22Rv1 (cell line): Measurements from ENCODE around the gene MAP2K4.

Source experiments
- CTCF ChIP-seq: fragments of 450-650 bp; IDR thresholded peaks from 2 replicates; pipeline ENCODE4 v1.5.1; 2017; ENCODE audit warnings: mild to moderate bottlenecking
- ZFX ChIP-seq: fragments of 450-650 bp; IDR thresholded peaks from 2 replicates; pipeline ENCODE4 v1.6.1; 2017; ENCODE audit warnings: antibody characterized with exemption, borderline replicate concordance

DNA sequence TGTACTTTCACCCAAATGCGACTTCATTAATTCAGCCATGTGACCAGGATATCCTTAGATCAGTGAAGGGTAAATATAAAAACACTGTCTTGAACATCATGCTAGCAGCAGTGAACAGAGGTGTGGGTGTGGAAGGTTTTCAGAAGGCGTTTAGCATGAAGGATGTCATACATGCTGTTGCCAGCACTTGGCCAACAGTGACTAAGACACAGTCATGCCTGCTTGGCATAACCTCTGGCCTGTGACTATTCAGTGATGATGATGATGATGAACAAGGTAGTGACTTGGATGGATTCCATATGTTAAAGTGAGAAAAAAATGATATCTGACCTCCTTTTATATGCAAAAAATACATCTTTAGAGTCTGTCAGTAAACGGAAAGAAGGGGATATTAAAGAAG lies 97.9 kb downstream of the MAP2K4 start:
- TF ChIP-seq CTCF (no peak), ZFX (no peak)
